Small intestine (tissue), 7 donors: ENCODE data around the gene CDK6. TPM values are rescaled to one million over a fixed set of nuclear protein-coding genes. Genes with fewer than 3 reads are reported as not detected.

ENCODE experiments used
- DNase-seq, 2 donors: peaks; one replicate each; pipeline versions ENCODE4 v3.0.0 to v3.0.0-alpha.2; 2013
- FAIRE-seq: peaks from 2 replicates; lab custom pipeline; 2012; peaks lifted over from hg19 to GRCh38; lab: Jason Lieb, UNC
- H3K27ac ChIP-seq, 3 donors: one replicate each; pipeline ENCODE4 v1.5.1; 2013; ENCODE audit warnings: low read length in 2 of 3, mild to moderate bottlenecking in 2 of 3, control low read depth in 1 of 3, inconsistent platforms in 1 of 3, low read depth in 1 of 3, moderate library complexity in 1 of 3
- H3K27me3 ChIP-seq, 3 donors: one replicate each; pipeline ENCODE4 v1.6.1; 2013; ENCODE audit warnings: low read length in 3 of 3, inconsistent platforms in 1 of 3; ENCODE audit not compliant: control insufficient read depth in 3 of 3, insufficient read depth in 3 of 3
- H3K36me3 ChIP-seq, 3 donors: one replicate each; pipeline ENCODE4 v1.6.1; 2013; ENCODE audit warnings: low read length in 3 of 3, inconsistent platforms in 1 of 3, low read depth in 1 of 3, mild to moderate bottlenecking in 1 of 3, moderate library complexity in 1 of 3; ENCODE audit not compliant: control insufficient read depth in 3 of 3, insufficient read depth in 2 of 3
- H3K4me1 ChIP-seq, 3 donors: one replicate each; pipeline ENCODE4 v1.6.1; 2013; ENCODE audit warnings: low read length in 2 of 3, inconsistent platforms in 1 of 3, low read depth in 1 of 3, mild to moderate bottlenecking in 1 of 3, moderate library complexity in 1 of 3; ENCODE audit not compliant: control insufficient read depth in 3 of 3, insufficient read depth in 2 of 3
- H3K4me3 ChIP-seq, 3 donors: one replicate each; pipeline ENCODE4 v1.5.1; 2013; ENCODE audit warnings: low read length in 3 of 3, control low read depth in 1 of 3, inconsistent platforms in 1 of 3, low read depth in 1 of 3, mild to moderate bottlenecking in 1 of 3, moderate library complexity in 1 of 3
- H3K9me3 ChIP-seq, 2 donors: one replicate each; pipeline ENCODE4 v1.6.1; 2013; ENCODE audit warnings: low read depth in 1 of 2, low read length in 1 of 2; ENCODE audit not compliant: control insufficient read depth in 2 of 2, insufficient read depth in 1 of 2
- WGBS, 3 donors: extraction: QIAGEN DNeasy Blood & Tissue Kit; methylation state at CpG; one replicate each; pipeline ENCODE4 v1.1.7; 2013; 5-methylcytosine and 5-hydroxymethylcytosine counted together
- polyA plus RNA-seq, 4 donors: library from polyadenylated mRNA; stranded (reverse) in 3 of 4; unstranded in 1 of 4; fragments of 200-250 nt in 3 of 4; fragments of 120-200 nt in 1 of 4; gene quantifications; one replicate each; pipeline versions ENCODE4 v1.2.1 to v1.2.3, GENCODE V29; 2013
- donor health status: healthy with polysubstance abuse.
- donor health status: control.
- donor health status: control.
- donor health status: Bipolar disorder and iron deficiency.
- donor health status: healthy.

The CDK6 gene
- polyA plus RNA-seq, 4 donors = 1.6 to 28.0 (median 8.1) TPM

GRCh38 chr7:92634205-92634604 lies 202.2 kb downstream of the CDK6 start:
- 34 to 42% (median 37%) methylated on average over 1 of the region's 1 CpG for WGBS, 3 donors
- FAIRE-seq (no peak), DNase-seq (peak in 1 of 2 donors; percentile 32)
- Histone ChIP-seq H3K9me3 (peaks cover 0 to 4% of the 10 kb centered on the region in 2 donors), H3K27me3 (no peaks in the 10 kb centered on the region), H3K36me3 (peaks cover 0 to 3% (median 0%) of the 10 kb centered on the region in 3 donors), H3K4me3 (no peak overlapping the region), H3K4me1 (peaks cover 7 to 16% (median 14%) of the 10 kb centered on the region in 3 donors), H3K27ac (no peak overlapping the region)

- DNase-seq = peak; percentile 52 to 74
- peaks cover 0 to 4% of the 10 kb centered on the region in 2 donors for H3K9me3 ChIP-seq
- H3K36me3 ChIP-seq = peaks cover 0 to 8% (median 0%) of the 10 kb centered on the region in 3 donors
- 11 to 14% (median 13%) methylated on average over 2 of the region's 2 CpGs for WGBS, 3 donors
- peaks cover 7 to 16% (median 14%) of the 10 kb centered on the region in 3 donors for H3K4me1 ChIP-seq
- peak; percentile 82 for FAIRE-seq
- H3K27me3 ChIP-seq = no peaks in the 10 kb centered on the region
- peak overlapping the region in 1 of 3 donors; percentile 31 for H3K27ac ChIP-seq
- no peak overlapping the region for H3K4me3 ChIP-seq
Measured at GRCh38 chr7:92633211-92633906, 203.0 kb downstream of the CDK6 start.

- FAIRE-seq (no peak), DNase-seq (no peak)
- Histone ChIP-seq H3K27me3 (no peaks in the 10 kb centered on the region), H3K4me1 (peaks cover 7 to 16% (median 14%) of the 10 kb centered on the region in 3 donors), H3K36me3 (peaks cover 0 to 8% (median 0%) of the 10 kb centered on the region in 3 donors), H3K4me3 (no peak overlapping the region), H3K9me3 (peaks cover 0 to 4% of the 10 kb centered on the region in 2 donors), H3K27ac (no peak overlapping the region)
- WGBS, 3 donors = 94 to 98% (median 96%) methylated on average over 1 of the region's 1 CpG
Measured at GRCh38 chr7:92632791-92633190, 203.6 kb downstream of the CDK6 start.

- Histone ChIP-seq H3K27ac (no peak overlapping the region), H3K27me3 (no peaks in the 10 kb centered on the region), H3K36me3 (peaks cover 0 to 8% (median 0%) of the 10 kb centered on the region in 3 donors), H3K4me1 (peaks cover 7 to 16% (median 14%) of the 10 kb centered on the region in 3 donors), H3K4me3 (no peak overlapping the region), H3K9me3 (peaks cover 0 to 4% of the 10 kb centered on the region in 2 donors)
- FAIRE-seq (no peak), DNase-seq (no peak)
- 73 to 88% (median 83%) methylated on average over 2 of the region's 2 CpGs for WGBS, 3 donors
Measured at GRCh38 chr7:92631850-92632487, 204.4 kb downstream of the CDK6 start.

- no peak for FAIRE-seq
- WGBS, 3 donors = 65 to 74% (median 74%) methylated on average over 5 of the region's 5 CpGs
- H3K4me3 ChIP-seq = no peak overlapping the region
Measured at GRCh38 chr7:92631067-92631849, 205.1 kb downstream of the CDK6 start.

GRCh38 chr7:92629779-92630178 lies 206.6 kb downstream of the CDK6 start:
- no peak for FAIRE-seq
- no peak overlapping the region for H3K4me3 ChIP-seq
- H3K27ac ChIP-seq = no peak overlapping the region

More at GRCh38 chr7:92631067-92631849, 205.1 kb downstream of the CDK6 start:
- Histone ChIP-seq H3K36me3 (peaks cover 0 to 8% (median 0%) of the 10 kb centered on the region in 3 donors), H3K9me3 (peaks cover 0 to 4% of the 10 kb centered on the region in 2 donors), H3K27ac (no peak overlapping the region), H3K4me1 (peaks cover 7 to 16% (median 14%) of the 10 kb centered on the region in 3 donors), H3K27me3 (no peaks in the 10 kb centered on the region)
- no peak for DNase-seq

GRCh38 chr7:92627956-92628355 lies 208.4 kb downstream of the CDK6 start:
- H3K4me1 ChIP-seq = peaks cover 0 to 6% (median 4%) of the 10 kb centered on the region in 3 donors
- WGBS, 3 donors = 97 to 99% (median 98%) methylated on average over 4 of the region's 4 CpGs
- FAIRE-seq (no peak), DNase-seq (no peak)
- H3K27ac ChIP-seq = no peak overlapping the region
- no peaks in the 10 kb centered on the region for H3K27me3 ChIP-seq
- no peak overlapping the region for H3K4me3 ChIP-seq
- H3K9me3 ChIP-seq = peaks cover 0 to 4% of the 10 kb centered on the region in 2 donors
- peaks cover 0 to 4% (median 0%) of the 10 kb centered on the region in 3 donors for H3K36me3 ChIP-seq

More at GRCh38 chr7:92629779-92630178, 206.6 kb downstream of the CDK6 start:
- DNase-seq = no peak
- Histone ChIP-seq H3K4me1 (peaks cover 4 to 14% (median 8%) of the 10 kb centered on the region in 3 donors), H3K36me3 (peaks cover 0 to 4% (median 0%) of the 10 kb centered on the region in 3 donors), H3K9me3 (peaks cover 0 to 4% of the 10 kb centered on the region in 2 donors), H3K27me3 (no peaks in the 10 kb centered on the region)
- WGBS, 3 donors = 91 to 93% (median 92%) methylated on average over 2 of the region's 2 CpGs
